ENCODE results near the gene ITFG2. TPM values are rescaled to one million over a fixed set of nuclear protein-coding genes. Genes with fewer than 3 reads are reported as not detected.

The ITFG2 gene
- total and polyA plus RNA-seq, 8 donors, result 29.0 to 77.9 (median 68.5) TPM

- Histone ChIP-seq H3K9me3 (no peaks in the 10 kb centered on the region), H3K27me3 (peaks cover 0 to 20% of the 10 kb centered on the region in 2 donors), H3K4me3 (no peak overlapping the region), H3K27ac (no peak overlapping the region), H3K4me1 (peaks cover under 1 to 8% of the 10 kb centered on the region in 2 donors), H3K36me3 (no peaks in the 10 kb centered on the region)
- no peak for TF ChIP-seq CTCF (IDR thresholded peaks at IDR 0.05)
- no peak for DNase-seq
- intact Hi-C loops (cut with DNase I), result no loop called here
- ATAC-seq, result no peak
These were observed 21.4 kb upstream of the ITFG2 start for GRCh38 chr12:2791089-2791488.

GRCh38 chr12:2792671-2793500 is 19.6 kb upstream of the ITFG2 start:
- no peak overlapping the region for H3K4me3 ChIP-seq
- H3K27ac ChIP-seq, result no peak overlapping the region
- intact Hi-C loops (cut with DNase I), result no loop called here
- no peaks in the 10 kb centered on the region for H3K9me3 ChIP-seq
- DNase-seq (no peak), ATAC-seq (no peak)
- peaks cover 0 to 8% of the 10 kb centered on the region in 2 donors for H3K36me3 ChIP-seq
- no peak for TF ChIP-seq CTCF (IDR thresholded peaks at IDR 0.05)
- peaks cover 0 to 20% of the 10 kb centered on the region in 2 donors for H3K27me3 ChIP-seq
- H3K4me1 ChIP-seq, result peaks cover 9 to 23% of the 10 kb centered on the region in 2 donors

- Histone ChIP-seq H3K27me3 (peaks cover 0 to 20% of the 10 kb centered on the region in 2 donors), H3K9me3 (no peaks in the 10 kb centered on the region), H3K4me1 (peaks cover 9 to 23% of the 10 kb centered on the region in 2 donors), H3K4me3 (no peak overlapping the region), H3K36me3 (peaks cover 0 to 15% of the 10 kb centered on the region in 2 donors), H3K27ac (no peak overlapping the region)
- DNase-seq (no peak), ATAC-seq (no peak)
- intact Hi-C loops (cut with DNase I), result no loop called here
- no peak for TF ChIP-seq CTCF (IDR thresholded peaks at IDR 0.05)
These were observed 18.9 kb upstream of the ITFG2 start for GRCh38 chr12:2793561-2793960.

GRCh38 chr12:2794191-2794735 is 18.2 kb upstream of the ITFG2 start:
- DNase-seq (peak in 1 of 4 donors; percentile 85), ATAC-seq (peak; percentile 50)
- Histone ChIP-seq H3K27me3 (peaks cover 0 to 20% of the 10 kb centered on the region in 2 donors), H3K9me3 (no peaks in the 10 kb centered on the region), H3K36me3 (peaks cover 0 to 22% of the 10 kb centered on the region in 2 donors), H3K4me1 (peaks cover 9 to 23% of the 10 kb centered on the region in 2 donors), H3K27ac (peak overlapping the region; percentile 57 to 85), H3K4me3 (peak overlapping the region; percentile 72 to 91)
- intact Hi-C loops (cut with DNase I), result no loop called here
- TF ChIP-seq CTCF (IDR thresholded peaks at IDR 0.05), result no peak

- Histone ChIP-seq H3K27ac (peak within 1 kb of the TSS; percentile 75 to 85), H3K9me3 (no peaks in the 10 kb centered on the region), H3K4me1 (peaks cover 9 to 23% of the 10 kb centered on the region in 2 donors), H3K27me3 (peaks cover 0 to 20% of the 10 kb centered on the region in 2 donors), H3K4me3 (peak within 1 kb of the TSS; percentile 72 to 91), H3K36me3 (peaks cover 1 to 27% of the 10 kb centered on the region in 2 donors)
- intact Hi-C loops (cut with DNase I), result no loop called here
- TF ChIP-seq CTCF (IDR thresholded peaks at IDR 0.05), result no peak
- peak; percentile 85 to 98 (median 94) for DNase-seq
- ATAC-seq, result peak; percentile 96
These were observed 17.7 kb upstream of the ITFG2 start, which contains the start of gene FKBP4 for GRCh38 chr12:2794736-2795289. Gene FKBP4, plus strand, starts transcription at chr12:2794970. Its CDS starts 170 bp downstream, at chr12:2795140.

All from left lung (tissue), 10 donors.